PFSK-1 (cell line): ENCODE data around the gene CCDC197.

Experiments used
- POLR2AphosphoS5 ChIP-seq: IDR thresholded peaks from 2 replicates; pipeline ENCODE4 v1.6.1; 2012; ENCODE audit warnings: low read depth, mild to moderate bottlenecking, control low read depth, low read length, moderate library complexity
- REST ChIP-seq, 2 experiments: IDR thresholded peaks; 2 replicates each; pipeline versions ENCODE4 v1.6.1 to v1.8.0; 2011 to 2012; ENCODE audit warnings: low read depth in 2 of 2, low read length in 2 of 2, control low read depth in 1 of 2, inconsistent platforms in 1 of 2, mild to moderate bottlenecking in 1 of 2, moderate library complexity in 1 of 2; ENCODE audit not compliant: insufficient read depth in 1 of 2
- SIN3A ChIP-seq: IDR thresholded peaks from 2 replicates; pipeline ENCODE4 v1.6.1; 2012; ENCODE audit warnings: mild to moderate bottlenecking, low read length, moderate library complexity, borderline replicate concordance; ENCODE audit not compliant: insufficient read depth

- TF ChIP-seq REST (IDR thresholded peaks at IDR 0.05; ENCODE audit: insufficient read depth in 1 of 2, low read depth in 2 of 2, low read length in 2 of 2) (no peak), POLR2AphosphoS5 (no peak), SIN3A (no peak)
Measured at GRCh38 chr14:93961620-93962019, 35.5 kb upstream of the CCDC197 start.
